Memory B cell (primary cell): ENCODE data around the gene LRSAM1.

ENCODE experiments used
- ATAC-seq: fragments of 150-1000 bp; cut with Tn5 transposase; 2 replicates; pipeline ENCODE4 v1.10.0; 2021; ENCODE audit warnings: low read depth, mild to moderate bottlenecking, moderate library complexity
- DNase-seq, 2 donors: peaks; one replicate each; pipeline ENCODE4 v3.0.0; 2022; ENCODE audit warnings: low spot score in 2 of 2
- H3K27ac Mint-ChIP-seq: one replicate; pipeline ENCODE4 v1.8.0; 2022; ENCODE audit warnings: mild to moderate bottlenecking, moderate library complexity, mixed read lengths
- H3K27me3 Mint-ChIP-seq: one replicate; pipeline ENCODE4 v1.8.0; 2022; ENCODE audit warnings: mixed read lengths
- H3K36me3 Mint-ChIP-seq: one replicate; pipeline ENCODE4 v1.8.0; 2022; ENCODE audit warnings: mild to moderate bottlenecking, mixed read lengths
- H3K4me1 Mint-ChIP-seq: one replicate; pipeline ENCODE4 v1.8.0; 2022; ENCODE audit warnings: mixed read lengths
- H3K4me3 Mint-ChIP-seq: one replicate; pipeline ENCODE4 v1.8.0; 2022; ENCODE audit warnings: mild to moderate bottlenecking, moderate library complexity, mixed read lengths
- H3K9me3 Mint-ChIP-seq: one replicate; pipeline ENCODE4 v1.8.0; 2022; ENCODE audit warnings: mixed read lengths

The LRSAM1 gene

GRCh38 chr9:127516835-127517607 is 65.7 kb downstream of the LRSAM1 start:
- Mint-ChIP-seq H3K27ac (no peak overlapping the region), H3K36me3 (no peaks in the 10 kb centered on the region), H3K9me3 (no peaks in the 10 kb centered on the region), H3K27me3 (peaks cover 4% of the 10 kb centered on the region), H3K4me3 (no peak overlapping the region), H3K4me1 (peaks cover 5% of the 10 kb centered on the region)
- DNase-seq: no peak
- no peak for ATAC-seq

DNA sequence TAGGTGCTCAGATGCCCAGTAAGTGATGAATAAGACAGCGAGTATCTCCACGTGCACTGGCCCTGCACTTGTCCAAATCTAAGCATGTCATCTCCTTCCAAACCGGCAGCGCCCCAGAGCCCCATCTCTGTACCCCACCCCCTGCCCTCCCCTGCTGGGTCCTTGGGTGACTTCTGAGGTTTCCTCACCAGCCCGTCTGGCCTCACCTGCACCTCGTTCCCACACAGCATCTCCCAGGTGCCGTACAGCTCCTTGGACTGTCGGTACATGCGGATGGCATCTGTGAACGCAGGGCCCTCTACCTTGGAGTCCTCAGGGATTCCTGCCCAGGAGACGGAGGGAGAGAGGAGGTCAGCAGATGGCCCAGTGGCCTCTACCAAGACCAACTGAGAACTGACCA is 66.3 kb downstream of the LRSAM1 start:
- ATAC-seq (no peak), DNase-seq (no peak)
- H3K9me3 Mint-ChIP-seq: peaks cover under 1% of the 10 kb centered on the region
- H3K4me3 Mint-ChIP-seq: no peak overlapping the region
- H3K36me3 Mint-ChIP-seq: no peaks in the 10 kb centered on the region
- H3K27me3 Mint-ChIP-seq: peaks cover 4% of the 10 kb centered on the region
- H3K27ac Mint-ChIP-seq: no peak overlapping the region
- peaks cover 5% of the 10 kb centered on the region for H3K4me1 Mint-ChIP-seq

DNA sequence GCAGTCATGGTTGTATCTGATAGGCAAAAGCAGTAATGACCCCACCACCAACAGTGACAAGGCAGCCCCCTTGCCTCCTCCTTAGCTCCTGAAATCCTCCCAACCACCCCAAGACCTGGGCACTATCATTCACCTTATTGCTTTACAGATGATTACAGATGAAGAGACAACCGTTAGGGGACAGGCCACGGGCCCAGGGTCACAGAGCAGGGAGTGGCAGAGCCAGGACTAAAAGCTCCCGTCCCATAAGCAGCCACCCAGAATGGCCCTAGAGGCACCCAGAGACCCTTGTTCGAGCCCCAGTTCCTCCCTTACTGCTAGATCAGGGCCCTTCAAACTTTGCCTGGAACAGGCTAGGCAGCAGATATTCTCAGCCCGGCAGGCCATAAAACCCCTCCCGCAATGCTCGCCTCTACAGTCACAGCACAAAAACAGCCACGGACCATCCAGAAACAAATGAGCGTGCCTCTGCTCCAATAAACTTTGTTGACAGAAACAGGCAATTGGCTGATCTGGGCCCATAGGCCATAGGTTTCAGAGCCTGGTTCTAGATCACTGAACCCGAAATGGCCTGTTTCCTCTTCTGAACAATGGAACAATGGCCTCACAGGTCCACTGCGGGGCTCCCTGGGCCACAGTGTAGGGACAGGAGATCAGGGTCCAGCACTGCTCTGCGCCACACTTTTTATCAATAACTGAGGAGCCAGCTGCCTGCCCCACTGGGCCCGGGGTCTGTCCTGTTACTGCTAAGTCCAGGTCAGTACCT is 67.0 kb downstream of the LRSAM1 start:
- DNase-seq: no peak
- no peaks in the 10 kb centered on the region for H3K36me3 Mint-ChIP-seq
- no peak overlapping the region for H3K4me3 Mint-ChIP-seq
- no peak overlapping the region for H3K27ac Mint-ChIP-seq
- H3K9me3 Mint-ChIP-seq: peaks cover 3% of the 10 kb centered on the region
- peaks cover 4% of the 10 kb centered on the region for H3K27me3 Mint-ChIP-seq
- peak; percentile 43 for ATAC-seq
- H3K4me1 Mint-ChIP-seq: peaks cover 5% of the 10 kb centered on the region

GRCh38 chr9:127519301-127520166 is 68.2 kb downstream of the LRSAM1 start:
- Mint-ChIP-seq H3K4me1 (peaks cover 5% of the 10 kb centered on the region), H3K4me3 (no peak overlapping the region), H3K9me3 (peaks cover 3% of the 10 kb centered on the region), H3K27ac (no peak overlapping the region), H3K27me3 (peaks cover 4% of the 10 kb centered on the region), H3K36me3 (no peaks in the 10 kb centered on the region)
- ATAC-seq (peak; percentile 42), DNase-seq (no peak)

DNA sequence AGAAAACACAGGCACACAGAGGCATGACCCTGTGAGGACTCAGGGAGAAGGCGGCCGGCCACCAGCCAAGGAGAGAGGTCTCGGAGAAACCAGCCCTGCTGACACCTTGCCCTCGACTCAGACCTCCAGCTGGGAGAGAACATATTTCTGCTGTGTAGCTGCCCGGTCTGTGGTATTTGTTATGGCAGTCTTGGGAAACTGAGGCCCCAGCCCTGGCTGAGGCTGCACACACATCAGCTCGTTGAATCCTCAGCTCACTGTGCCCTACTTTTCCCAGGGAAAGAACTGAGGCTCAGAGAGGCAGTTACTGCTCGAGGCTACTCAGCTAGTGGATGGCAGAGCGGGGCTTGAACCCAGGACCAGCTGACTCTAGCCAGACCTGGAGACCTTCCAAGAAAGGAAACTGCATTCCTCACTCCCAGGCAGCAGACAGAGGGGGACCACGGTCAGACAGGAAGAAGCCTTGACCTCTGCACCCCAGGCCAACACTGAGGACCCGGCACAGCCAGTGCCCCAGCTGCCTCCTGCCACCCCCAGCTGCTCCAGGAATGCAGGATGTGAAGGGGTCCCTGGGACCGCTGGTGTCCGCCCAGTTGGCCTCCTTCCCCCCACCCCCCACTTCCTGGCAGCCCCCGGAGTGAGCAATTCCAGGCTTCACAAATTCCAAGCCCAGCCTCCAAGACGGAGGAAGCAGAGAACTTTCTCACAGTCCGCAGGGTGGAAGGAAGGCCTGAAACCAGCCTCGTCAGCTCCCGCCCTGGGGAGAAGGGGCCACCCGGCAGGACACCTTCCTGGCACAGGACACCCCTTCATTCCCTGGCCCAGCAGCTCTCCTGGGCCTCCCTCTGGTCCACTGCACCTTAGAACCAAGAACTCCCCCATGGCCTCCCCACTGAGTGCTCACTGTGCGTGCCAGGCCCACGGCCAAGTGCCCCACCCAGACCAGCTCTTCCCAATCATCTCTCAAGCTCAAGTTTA is 69.9 kb downstream of the LRSAM1 start:
- DNase-seq (no peak), ATAC-seq (no peak)
- H3K4me3 Mint-ChIP-seq: no peak overlapping the region
- H3K9me3 Mint-ChIP-seq: peaks cover 3% of the 10 kb centered on the region
- H3K27me3 Mint-ChIP-seq: peaks cover 4% of the 10 kb centered on the region
- H3K27ac Mint-ChIP-seq: no peak overlapping the region
- H3K36me3 Mint-ChIP-seq: peaks cover 3% of the 10 kb centered on the region
- H3K4me1 Mint-ChIP-seq: peaks cover 5% of the 10 kb centered on the region

DNA sequence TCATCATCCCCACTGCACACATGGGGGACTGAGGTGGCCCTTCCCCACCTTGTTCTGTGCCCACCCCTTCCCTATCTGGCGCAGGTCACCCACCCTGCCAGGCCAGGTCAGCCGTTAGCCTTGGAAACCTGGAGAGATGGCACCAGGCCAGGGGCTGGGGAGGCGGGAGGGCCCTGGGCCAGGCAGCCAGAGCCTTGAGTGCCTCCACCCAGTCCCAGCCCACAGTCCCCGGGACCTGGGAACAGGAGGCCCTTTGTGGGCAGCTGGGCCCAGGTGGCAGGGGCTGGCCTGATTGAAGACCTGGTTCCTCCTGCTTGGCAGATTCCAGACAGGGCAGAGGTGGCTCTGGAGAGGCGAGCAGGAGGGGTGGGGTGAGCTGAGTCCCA is 70.6 kb downstream of the LRSAM1 start:
- H3K36me3 Mint-ChIP-seq: peaks cover 3% of the 10 kb centered on the region
- no peak overlapping the region for H3K4me3 Mint-ChIP-seq
- peaks cover 8% of the 10 kb centered on the region for H3K27me3 Mint-ChIP-seq

GRCh38 chr9:127522727-127523126 is 71.4 kb downstream of the LRSAM1 start:
- Mint-ChIP-seq H3K4me3 (no peak overlapping the region), H3K27ac (no peak overlapping the region), H3K4me1 (peaks cover 5% of the 10 kb centered on the region), H3K9me3 (peaks cover 3% of the 10 kb centered on the region), H3K27me3 (peaks cover 8% of the 10 kb centered on the region), H3K36me3 (peaks cover 3% of the 10 kb centered on the region)
- ATAC-seq: no peak
- DNase-seq: no peak

More for the DNA sequence above, 70.6 kb downstream of the LRSAM1 start:
- H3K9me3 Mint-ChIP-seq: peaks cover 3% of the 10 kb centered on the region
- DNase-seq (no peak), ATAC-seq (no peak)
- peaks cover 5% of the 10 kb centered on the region for H3K4me1 Mint-ChIP-seq
- no peak overlapping the region for H3K27ac Mint-ChIP-seq

GRCh38 chr9:127523312-127523851 is 72.1 kb downstream of the LRSAM1 start:
- H3K4me3 Mint-ChIP-seq: no peak overlapping the region
- H3K36me3 Mint-ChIP-seq: peaks cover 3% of the 10 kb centered on the region
- peaks cover 3% of the 10 kb centered on the region for H3K4me1 Mint-ChIP-seq
- H3K27ac Mint-ChIP-seq: no peak overlapping the region
- H3K27me3 Mint-ChIP-seq: peaks cover 8% of the 10 kb centered on the region
- peaks cover 3% of the 10 kb centered on the region for H3K9me3 Mint-ChIP-seq
- no peak for ATAC-seq
- DNase-seq: no peak

- Mint-ChIP-seq H3K27me3 (peaks cover 6% of the 10 kb centered on the region), H3K4me3 (no peak overlapping the region), H3K9me3 (peaks cover 3% of the 10 kb centered on the region), H3K36me3 (peaks cover 3% of the 10 kb centered on the region), H3K27ac (no peak overlapping the region), H3K4me1 (peaks cover 2% of the 10 kb centered on the region)
- ATAC-seq (no peak), DNase-seq (no peak)
Observed at GRCh38 chr9:127524373-127524772, 73.1 kb downstream of the LRSAM1 start.

DNA sequence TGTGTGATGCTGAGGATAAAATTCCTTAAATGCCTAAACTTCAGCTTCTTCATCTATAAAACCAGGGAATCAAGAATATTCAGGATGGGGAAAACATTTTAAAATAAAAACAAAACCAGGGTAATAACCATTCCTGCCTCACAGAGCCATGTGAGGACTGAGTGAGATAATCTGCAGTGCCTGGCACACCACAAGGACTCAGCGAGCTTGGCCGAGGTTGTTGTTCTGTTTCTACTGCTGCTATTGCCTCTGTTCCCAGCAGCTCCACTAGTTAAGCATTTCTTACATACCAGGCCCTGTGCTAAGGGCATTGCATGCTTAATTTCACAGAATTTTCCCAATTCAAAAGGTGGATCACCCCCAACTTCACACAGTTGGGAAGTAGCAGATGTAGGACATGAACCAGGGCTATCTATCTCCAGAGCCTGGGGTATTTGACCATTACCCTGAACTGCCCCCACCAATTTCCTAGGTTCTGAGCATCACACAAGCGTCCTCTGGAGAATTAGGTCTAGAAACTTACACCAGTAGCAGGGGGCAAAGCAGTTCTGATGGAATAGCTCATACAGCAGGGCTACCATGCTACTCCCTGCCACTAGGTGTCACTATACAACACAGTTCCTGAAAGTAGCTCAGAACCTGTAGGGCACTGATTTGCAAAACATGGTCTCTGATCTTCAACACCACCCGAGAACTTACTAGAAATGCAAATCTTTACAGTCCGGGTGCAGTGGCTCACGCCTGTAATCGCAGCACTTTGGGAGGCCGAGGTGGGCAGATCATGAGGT is 74.3 kb downstream of the LRSAM1 start:
- DNase-seq: peak in 1 of 2 donors; percentile 21
- Mint-ChIP-seq H3K36me3 (peaks cover 3% of the 10 kb centered on the region), H3K9me3 (peaks cover 3% of the 10 kb centered on the region), H3K4me1 (peaks cover 2% of the 10 kb centered on the region), H3K4me3 (no peak overlapping the region), H3K27me3 (peaks cover 6% of the 10 kb centered on the region), H3K27ac (no peak overlapping the region)
- peak; percentile 50 for ATAC-seq

DNA sequence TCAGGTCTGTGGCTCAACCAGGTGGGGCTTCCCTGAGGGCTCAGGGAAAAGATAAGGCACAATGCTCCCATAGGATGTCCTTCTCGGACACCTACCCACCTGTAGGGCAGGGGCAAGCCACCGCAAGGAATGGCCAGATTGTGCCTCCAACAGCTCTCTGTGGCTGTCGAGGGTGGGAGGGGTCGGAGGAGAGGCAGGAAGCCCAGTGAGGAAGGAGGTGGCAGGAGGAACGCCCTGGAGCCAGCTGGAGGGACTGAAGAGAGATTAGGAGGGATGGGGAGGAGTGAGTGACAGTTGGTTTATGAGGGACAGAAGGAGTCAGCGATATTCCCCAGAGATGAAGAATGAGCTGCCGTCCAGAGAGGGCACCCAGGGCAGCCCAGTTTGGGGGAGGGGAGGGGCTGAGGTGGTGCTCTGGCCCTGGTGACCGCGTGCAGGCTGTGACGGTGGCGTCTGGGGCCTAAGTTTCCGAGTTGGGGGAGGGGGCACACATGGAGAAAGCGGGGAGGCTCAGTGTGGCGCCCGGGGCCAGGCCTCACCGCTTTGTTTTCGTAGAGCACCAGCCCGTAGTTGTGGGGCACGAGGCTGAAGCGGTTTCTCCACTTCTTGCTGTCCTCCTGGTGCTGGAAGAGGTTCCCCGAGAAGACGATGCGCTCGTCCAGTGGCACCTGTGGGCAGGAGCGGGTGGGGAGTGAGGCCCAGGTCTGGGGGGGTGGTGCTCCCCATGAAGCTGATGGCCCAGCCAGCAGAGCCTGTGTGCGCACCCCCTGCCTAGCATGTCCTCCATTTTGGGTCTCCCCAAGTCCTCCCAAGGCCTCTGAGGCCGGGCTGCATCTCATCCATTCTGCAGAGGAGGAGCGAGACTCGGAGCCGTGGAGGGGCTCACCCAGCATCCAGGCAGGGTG is 75.6 kb downstream of the LRSAM1 start:
- ATAC-seq: no peak
- H3K27me3 Mint-ChIP-seq: peaks cover 4% of the 10 kb centered on the region
- H3K36me3 Mint-ChIP-seq: peaks cover 3% of the 10 kb centered on the region
- no peak for DNase-seq
- peaks cover 3% of the 10 kb centered on the region for H3K9me3 Mint-ChIP-seq
- no peak overlapping the region for H3K27ac Mint-ChIP-seq
- H3K4me1 Mint-ChIP-seq: no peaks in the 10 kb centered on the region
- no peak overlapping the region for H3K4me3 Mint-ChIP-seq
